Measurements from ENCODE around the gene PCBP1. TPM values are rescaled to one million over a fixed set of nuclear protein-coding genes. Genes with fewer than 3 reads are reported as not detected.

The PCBP1 gene
- 100 to 1,000 TPM in 3 of 5 donors, 10 to 100 TPM in 1, 1 to 10 TPM in 1; 9.3 to 164 (median 120) TPM for total RNA-seq
- polyA plus RNA-seq = 100 to 1,000 TPM; 199 to 296 (median 251) TPM
- long read RNA-seq, donor 1, transcript PCBP1-201 (1 exons, 1,750 nt) = major isoform, 227 of 227 reads
- long read RNA-seq, donor 1, partial matches to known transcripts = 0 of 227 reads
- long read RNA-seq, donor 1, other reads (novel, unspliced or antisense) = 0 of 227 reads
- long read RNA-seq, donor 2, transcript PCBP1-201 (1 exons, 1,750 nt) = major isoform, 202 of 202 reads
- long read RNA-seq, donor 2, partial matches to known transcripts = 0 of 202 reads
- long read RNA-seq, donor 2, other reads (novel, unspliced or antisense) = 0 of 202 reads
- long read RNA-seq, donor 3, transcript PCBP1-201 (1 exons, 1,750 nt) = major isoform, 153 of 153 reads
- long read RNA-seq, donor 3, partial matches to known transcripts = 0 of 153 reads
- long read RNA-seq, donor 3, other reads (novel, unspliced or antisense) = 0 of 153 reads
- long read RNA-seq, donor 4, transcript PCBP1-201 (1 exons, 1,750 nt) = major isoform, 29 of 29 reads
- long read RNA-seq, donor 4, partial matches to known transcripts = 0 of 29 reads
- long read RNA-seq, donor 4, other reads (novel, unspliced or antisense) = 0 of 29 reads
- long read RNA-seq, donor 5, transcript PCBP1-201 (1 exons, 1,750 nt) = major isoform, 246 of 246 reads
- long read RNA-seq, donor 5, partial matches to known transcripts = 0 of 246 reads
- long read RNA-seq, donor 5, other reads (novel, unspliced or antisense) = 0 of 246 reads
- long read RNA-seq, donor 6 = 0 reads
- long read RNA-seq, donor 7, transcript PCBP1-201 (1 exons, 1,750 nt) = major isoform, 290 of 290 reads
- long read RNA-seq, donor 7, partial matches to known transcripts = 0 of 290 reads
- long read RNA-seq, donor 7, other reads (novel, unspliced or antisense) = 0 of 290 reads
- long read RNA-seq, donor 8, transcript PCBP1-201 (1 exons, 1,750 nt) = major isoform, 242 of 242 reads
- long read RNA-seq, donor 8, partial matches to known transcripts = 0 of 242 reads
- long read RNA-seq, donor 8, other reads (novel, unspliced or antisense) = 0 of 242 reads
- long read RNA-seq, donor 9, transcript PCBP1-201 (1 exons, 1,750 nt) = major isoform, 417 of 417 reads
- long read RNA-seq, donor 9, partial matches to known transcripts = 0 of 417 reads
- long read RNA-seq, donor 9, other reads (novel, unspliced or antisense) = 0 of 417 reads
- long read RNA-seq, donor 10, transcript PCBP1-201 (1 exons, 1,750 nt) = major isoform, 100 of 100 reads
- long read RNA-seq, donor 10, partial matches to known transcripts = 0 of 100 reads
- long read RNA-seq, donor 10, other reads (novel, unspliced or antisense) = 0 of 100 reads

DNA sequence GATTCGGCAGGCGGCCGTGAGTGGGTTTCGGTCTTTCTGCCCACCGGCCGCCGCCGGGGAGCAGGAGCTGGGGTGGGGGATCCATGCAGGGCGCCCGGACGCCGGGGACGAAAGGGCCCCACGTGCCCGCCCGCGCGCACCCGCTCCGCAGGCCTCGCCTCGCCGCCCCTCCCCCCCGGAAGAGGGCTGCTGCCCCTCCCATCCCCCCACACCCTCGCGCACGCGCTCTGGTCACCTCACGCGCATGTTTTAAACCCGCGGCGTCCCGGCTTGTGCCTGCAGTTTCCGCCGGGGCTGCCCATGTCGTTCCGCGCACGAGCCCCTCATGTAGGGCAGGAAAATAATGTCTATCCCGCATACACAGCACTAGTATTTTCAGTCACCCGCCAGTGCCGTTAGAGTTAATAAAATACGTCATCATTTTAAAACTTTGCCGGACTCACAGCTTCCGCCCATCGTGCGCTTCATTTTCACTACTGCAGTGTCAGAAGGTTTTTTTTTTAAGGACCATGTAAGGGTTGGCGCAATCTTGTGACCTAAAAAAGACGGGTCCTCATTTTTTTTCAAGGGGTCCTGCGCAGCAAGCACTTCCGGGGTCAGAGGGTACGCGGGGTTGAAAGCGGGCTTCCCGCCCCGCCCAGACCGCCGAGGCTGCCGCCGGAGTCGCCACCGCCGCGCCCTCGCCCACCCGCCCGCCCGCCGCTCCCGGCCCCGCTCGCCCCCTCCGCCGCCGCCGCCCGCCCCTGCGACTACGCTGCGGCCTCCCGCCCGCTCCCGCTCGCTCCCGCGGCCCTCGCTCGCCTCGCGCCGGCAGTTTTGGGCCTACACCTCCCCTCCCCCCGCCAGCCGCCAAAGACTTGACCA is at the start of gene PCBP1:
TSS of gene PCBP1 (plus strand) at position 640 of the 864 bp plus-strand sequence. CDS start 267 bp downstream, outside the sequence.
- Histone ChIP-seq H3K27me3 (no peaks in the 10 kb centered on the region), H3K36me3 (peaks cover 12 to 41% (median 22%) of the 10 kb centered on the region in 4 donors), H3K4me3 (peak within 1 kb of the TSS; percentile 81 to 92 (median 88)), H3K4me1 (peaks cover 30 to 74% (median 56%) of the 10 kb centered on the region in 4 donors), H3K9me3 (no peaks in the 10 kb centered on the region), H3K27ac (peak within 1 kb of the TSS; percentile 99 to 100 (median 100))
- TF ChIP-seq POLR2AphosphoS5 (IDR thresholded peaks at IDR 0.05) (peak; percentile 55 to 92 (median 88)), EP300 (IDR thresholded peaks at IDR 0.05) (no peak), CTCF (IDR thresholded peaks at IDR 0.05) (no peak), POLR2A (IDR thresholded peaks at IDR 0.05) (peak in 2 of 4 donors; percentile 50 to 72)
- peak; percentile 97 to 98 for DNase-seq
- intact Hi-C loops (cut with DNase I; ENCODE audit: low total_unique reads) = no loop called here
- WGBS, 5 donors = 0% methylated on average over 51 to 94 of the region's 94 CpGs

- Histone ChIP-seq H3K4me3 (no peak overlapping the region), H3K27me3 (no peaks in the 10 kb centered on the region), H3K9me3 (no peaks in the 10 kb centered on the region), H3K4me1 (peaks cover 16 to 28% (median 22%) of the 10 kb centered on the region in 4 donors), H3K27ac (no peak overlapping the region), H3K36me3 (peaks cover 0 to 2% (median 0%) of the 10 kb centered on the region in 4 donors)
- TF ChIP-seq CTCF (IDR thresholded peaks at IDR 0.05) = no peak
- no peak for DNase-seq
- intact Hi-C loops (cut with DNase I; ENCODE audit: low total_unique reads) = no loop called here
- 44 to 67% (median 51%) methylated on average over 2 of the region's 2 CpGs for WGBS, 5 donors
Observed at GRCh38 chr2:70039366-70039765, 47.9 kb upstream of the PCBP1 start.

DNA sequence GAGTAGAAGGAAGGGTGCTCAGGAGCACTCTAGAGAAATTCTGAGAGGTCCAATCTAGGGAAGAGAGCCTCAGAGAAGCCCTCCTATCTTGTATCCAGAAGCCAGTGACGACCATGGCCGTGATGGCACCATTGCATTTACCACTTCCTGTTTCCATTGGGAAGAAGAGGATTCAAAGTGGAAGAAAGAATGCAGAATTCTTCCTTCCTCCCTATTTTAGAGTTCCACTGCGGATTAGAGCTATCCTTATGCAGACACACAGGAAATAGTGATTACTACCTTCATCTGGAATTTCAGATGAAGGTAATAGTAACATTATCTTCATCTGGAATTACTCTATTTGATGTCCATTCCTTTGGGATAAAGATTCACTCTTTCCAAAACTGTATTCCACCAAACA is 45.6 kb upstream of the PCBP1 start:
- 89 to 95% (median 92%) methylated on average over 3 of the region's 3 CpGs for WGBS, 5 donors
- intact Hi-C loops (cut with DNase I; ENCODE audit: low total_unique reads) = no loop called here
- Histone ChIP-seq H3K4me1 (peaks cover 0 to 24% (median 4%) of the 10 kb centered on the region in 4 donors), H3K4me3 (no peak overlapping the region), H3K27me3 (no peaks in the 10 kb centered on the region), H3K9me3 (no peaks in the 10 kb centered on the region), H3K36me3 (peaks cover 0 to 25% (median 21%) of the 10 kb centered on the region in 4 donors), H3K27ac (peak overlapping the region in 2 of 5 donors; percentile 71 to 73)
- TF ChIP-seq CTCF (IDR thresholded peaks at IDR 0.05) (no peak), POLR2A (IDR thresholded peaks at IDR 0.05) (no peak), EP300 (IDR thresholded peaks at IDR 0.05) (no peak), POLR2AphosphoS5 (IDR thresholded peaks at IDR 0.05) (no peak)
- DNase-seq = no peak
